ENCODE measurements around the gene RASSF5.
A peak's percentile ranks its signal among the peaks of the same experiment; 100 is the strongest.

Gene RASSF5

DNA sequence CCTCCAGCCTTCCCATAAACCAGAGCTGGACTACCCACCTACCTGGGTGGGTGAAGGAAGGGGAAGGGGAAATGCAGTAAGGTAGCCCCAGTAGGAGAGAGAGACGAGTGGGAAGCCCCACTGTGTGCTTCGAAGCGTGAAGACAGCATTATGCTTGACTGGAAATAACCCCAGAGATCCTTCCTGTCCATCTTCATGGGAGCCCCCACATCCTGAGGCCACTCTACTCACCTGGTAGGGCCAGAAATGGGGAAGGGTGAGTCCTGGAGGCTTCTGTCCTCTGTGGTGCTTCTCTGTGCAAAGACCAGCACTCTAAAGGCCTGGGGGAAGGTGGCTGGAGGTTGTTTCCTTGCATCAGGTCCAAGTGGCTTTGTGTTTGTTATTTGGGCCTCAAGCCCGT lies 10.0 kb upstream of the RASSF5 start:
- DNase-seq (ENCODE audit: low read depth in 3 of 3) = no peak

- DNase-seq (ENCODE audit: low read depth in 3 of 3) = no peak
Observed at GRCh38 chr1:206497774-206498173, 9.6 kb upstream of the RASSF5 start.

DNA sequence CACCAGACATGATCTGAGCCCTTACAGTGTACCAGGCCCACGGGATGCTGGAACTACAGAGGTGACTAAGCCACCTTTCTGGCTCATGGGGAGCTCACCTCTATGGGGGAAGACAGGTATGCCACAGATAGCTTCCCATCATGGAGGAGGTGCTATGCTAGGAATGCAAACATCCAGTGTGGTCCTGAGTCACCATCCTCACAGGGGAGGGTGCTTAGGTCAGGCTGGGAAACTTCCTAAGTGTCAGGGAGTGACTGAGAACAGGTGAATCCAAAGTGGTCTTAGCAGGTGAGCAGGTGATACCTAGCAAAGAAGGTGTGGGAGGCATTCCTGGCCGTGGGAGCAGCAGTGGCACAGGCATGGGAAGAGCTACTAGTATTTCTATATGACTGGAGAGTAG lies 8.6 kb upstream of the RASSF5 start:
- DNase-seq (ENCODE audit: low read depth in 3 of 3) = no peak

- no peak for DNase-seq (ENCODE audit: low read depth in 3 of 3)
Observed at GRCh38 chr1:206500046-206500445, 7.3 kb upstream of the RASSF5 start.

- no peak for DNase-seq (ENCODE audit: low read depth in 3 of 3)
Observed at GRCh38 chr1:206501881-206502280, 5.5 kb upstream of the RASSF5 start.

DNA sequence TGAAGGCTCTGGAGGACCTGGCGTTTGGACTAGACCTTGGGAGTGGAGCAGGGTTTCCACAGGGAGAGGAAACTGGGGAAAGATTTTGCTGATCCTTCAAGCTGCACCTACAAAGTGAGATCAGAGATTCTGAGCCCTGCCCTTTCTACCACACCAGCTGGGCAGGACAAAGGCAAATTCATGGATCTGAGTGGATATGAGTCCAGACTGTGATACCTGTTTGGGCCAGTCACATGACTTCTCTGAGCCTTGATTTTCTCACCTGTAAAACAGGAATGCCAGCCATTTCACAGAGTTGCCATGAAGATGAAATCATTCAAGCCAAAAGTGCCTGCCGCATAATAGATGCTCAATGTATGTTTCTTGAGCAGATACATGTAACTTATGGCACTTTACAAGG lies 4.9 kb upstream of the RASSF5 start:
- DNase-seq (ENCODE audit: low read depth in 3 of 3) = no peak

DNA sequence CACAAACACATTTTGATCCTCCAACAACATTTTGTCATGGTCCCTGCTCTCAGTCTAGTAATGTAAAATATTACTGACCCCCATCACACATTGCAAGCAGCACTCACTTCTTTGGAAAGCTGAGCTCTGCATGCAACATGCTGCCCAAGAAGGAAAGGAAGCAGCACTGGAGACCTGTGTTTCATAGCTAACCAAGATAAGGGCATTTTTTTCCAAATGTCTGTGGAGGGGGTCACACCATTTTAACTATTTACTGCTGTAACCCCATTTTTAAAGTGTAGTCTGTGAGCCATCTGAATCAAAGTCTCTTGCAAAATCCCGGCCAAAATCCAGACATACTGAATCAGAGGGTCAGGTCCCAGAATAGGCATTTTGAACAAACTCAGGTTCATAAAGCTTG lies 4.5 kb upstream of the RASSF5 start:
- no peak for DNase-seq (ENCODE audit: low read depth in 3 of 3)

GRCh38 chr1:206503591-206504362 lies 3.6 kb upstream of the RASSF5 start:
- peak in 1 of 3 experiments; percentile 10 for DNase-seq (ENCODE audit: low read depth in 3 of 3)

DNA sequence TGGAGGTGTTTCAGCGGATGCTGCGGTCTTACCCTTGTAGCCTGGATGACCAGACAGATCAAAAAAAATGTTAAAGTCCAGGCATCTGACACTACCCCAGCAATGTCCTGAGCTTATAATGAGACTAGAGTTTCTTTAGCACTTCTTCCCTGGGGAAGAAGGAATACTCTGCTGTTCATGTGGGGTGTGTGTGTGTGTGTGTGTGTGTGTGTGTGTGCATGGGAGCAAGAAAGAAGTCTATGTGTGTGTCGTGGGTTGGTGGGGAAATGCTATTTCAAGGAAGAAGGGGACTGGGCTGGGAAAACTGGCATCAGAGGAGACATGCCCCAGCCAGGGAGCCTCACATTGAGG lies 3.0 kb upstream of the RASSF5 start:
- no peak for DNase-seq (ENCODE audit: low read depth in 3 of 3)

- no peak for DNase-seq (ENCODE audit: low read depth in 3 of 3)
Observed at GRCh38 chr1:206505702-206506355, 1.5 kb upstream of the RASSF5 start.

GRCh38 chr1:206506405-206507283 lies 687 bp upstream of the RASSF5 start:
- no peak for DNase-seq (ENCODE audit: low read depth in 3 of 3)

GRCh38 chr1:206508130-206508889 lies 979 bp downstream of the RASSF5 start:
- DNase-seq (ENCODE audit: low read depth in 3 of 3) = no peak

GRCh38 chr1:206508956-206509355 lies 1.6 kb downstream of the RASSF5 start:
- no peak for DNase-seq (ENCODE audit: low read depth in 3 of 3)

GRCh38 chr1:206509612-206510257 lies 2.4 kb downstream of the RASSF5 start:
- no peak for DNase-seq (ENCODE audit: low read depth in 3 of 3)

DNA sequence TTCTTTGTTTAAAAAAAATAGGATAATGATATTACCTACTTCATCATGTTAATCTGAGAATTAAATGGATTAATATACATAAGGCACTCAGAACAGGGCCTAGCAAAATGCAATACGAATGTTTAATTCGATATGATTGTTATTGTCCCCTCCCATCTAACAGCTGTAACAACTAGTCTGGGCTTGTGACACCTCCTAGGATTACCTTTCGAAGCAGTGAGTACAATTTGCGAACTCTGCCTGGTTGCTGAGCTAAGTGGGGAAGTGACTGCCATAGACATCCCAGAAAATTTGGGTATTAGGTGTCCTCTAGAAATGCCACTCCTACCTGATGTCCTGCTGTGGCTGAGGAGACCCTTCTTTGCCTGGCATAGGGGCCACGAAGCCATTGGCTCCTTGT lies 3.0 kb downstream of the RASSF5 start:
- DNase-seq (ENCODE audit: low read depth in 3 of 3) = no peak

DNA sequence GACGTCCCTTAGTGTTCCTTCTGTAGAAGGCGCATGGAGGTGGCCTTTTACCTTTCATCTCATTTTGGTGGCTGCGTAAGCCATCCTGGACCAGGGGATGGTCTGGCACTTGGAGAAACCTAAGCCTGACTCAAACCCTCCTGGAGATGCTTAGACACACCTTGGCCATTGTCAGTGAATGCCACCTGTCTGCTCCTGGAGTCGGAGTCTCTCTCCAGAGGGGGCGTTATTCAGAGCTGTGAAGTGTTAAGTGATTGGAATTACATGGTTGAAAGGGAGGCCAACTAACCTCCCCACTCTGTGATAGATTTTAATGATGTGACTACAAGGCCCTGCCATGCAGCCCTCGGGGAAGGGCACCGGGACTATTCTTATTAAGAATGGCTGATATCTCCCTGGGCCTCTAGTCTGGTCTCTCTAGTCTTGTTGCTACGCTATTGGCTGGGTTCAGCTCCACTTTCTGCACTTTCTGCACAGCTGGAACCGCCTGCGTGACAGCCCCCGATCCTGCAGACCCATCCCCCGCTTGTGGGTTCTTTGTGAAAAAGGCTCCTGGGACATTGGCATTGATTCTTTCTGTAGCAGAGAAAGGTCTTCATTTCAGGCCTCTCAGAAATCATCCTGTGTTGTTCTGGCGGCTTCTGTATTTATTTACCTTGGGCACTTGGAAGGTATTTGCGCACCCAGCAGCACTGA lies 4.2 kb downstream of the RASSF5 start:
- DNase-seq (ENCODE audit: low read depth in 3 of 3) = no peak

DNA sequence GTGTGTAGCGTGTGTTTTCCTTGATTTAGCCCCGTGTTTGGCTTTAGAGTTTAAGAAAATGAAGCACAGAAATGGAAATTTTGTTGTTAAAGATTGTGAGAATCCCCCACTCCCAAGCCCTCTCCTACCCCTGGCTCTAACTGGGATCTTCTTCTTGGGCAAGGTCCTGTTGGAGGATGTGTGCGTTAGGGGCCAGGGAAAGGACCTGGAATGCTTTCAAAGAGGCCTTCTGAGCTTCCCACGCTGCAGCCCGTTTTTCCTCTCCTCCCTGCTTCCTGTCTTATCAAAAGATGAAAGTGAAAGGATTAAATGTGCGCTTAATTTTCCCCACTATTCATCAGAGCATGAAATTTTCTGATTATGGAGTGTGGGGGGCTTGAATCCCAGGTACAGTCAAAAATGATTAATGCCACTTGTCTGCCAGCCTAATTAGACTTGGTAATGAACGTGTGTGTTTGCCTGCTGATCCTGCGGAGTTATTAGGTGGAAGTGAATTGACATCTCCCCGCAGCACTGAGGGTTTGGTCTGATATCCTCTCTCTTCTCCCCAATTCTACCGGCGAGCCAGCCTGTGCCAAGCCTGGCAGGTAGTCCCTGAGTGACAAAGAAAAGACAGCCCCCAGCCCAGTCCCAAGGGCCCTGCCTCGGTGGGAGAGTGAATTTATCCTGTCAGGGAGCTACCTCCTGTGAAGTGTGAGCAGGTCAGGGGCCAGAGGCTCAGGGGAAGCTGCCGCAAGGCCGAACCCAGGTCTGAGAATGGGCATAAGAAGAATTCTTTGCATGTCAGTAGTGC lies 4.9 kb downstream of the RASSF5 start:
- DNase-seq (ENCODE audit: low read depth in 3 of 3) = no peak

GRCh38 chr1:206512851-206513180 lies 5.5 kb downstream of the RASSF5 start:
- DNase-seq (ENCODE audit: low read depth in 3 of 3) = no peak

DNA sequence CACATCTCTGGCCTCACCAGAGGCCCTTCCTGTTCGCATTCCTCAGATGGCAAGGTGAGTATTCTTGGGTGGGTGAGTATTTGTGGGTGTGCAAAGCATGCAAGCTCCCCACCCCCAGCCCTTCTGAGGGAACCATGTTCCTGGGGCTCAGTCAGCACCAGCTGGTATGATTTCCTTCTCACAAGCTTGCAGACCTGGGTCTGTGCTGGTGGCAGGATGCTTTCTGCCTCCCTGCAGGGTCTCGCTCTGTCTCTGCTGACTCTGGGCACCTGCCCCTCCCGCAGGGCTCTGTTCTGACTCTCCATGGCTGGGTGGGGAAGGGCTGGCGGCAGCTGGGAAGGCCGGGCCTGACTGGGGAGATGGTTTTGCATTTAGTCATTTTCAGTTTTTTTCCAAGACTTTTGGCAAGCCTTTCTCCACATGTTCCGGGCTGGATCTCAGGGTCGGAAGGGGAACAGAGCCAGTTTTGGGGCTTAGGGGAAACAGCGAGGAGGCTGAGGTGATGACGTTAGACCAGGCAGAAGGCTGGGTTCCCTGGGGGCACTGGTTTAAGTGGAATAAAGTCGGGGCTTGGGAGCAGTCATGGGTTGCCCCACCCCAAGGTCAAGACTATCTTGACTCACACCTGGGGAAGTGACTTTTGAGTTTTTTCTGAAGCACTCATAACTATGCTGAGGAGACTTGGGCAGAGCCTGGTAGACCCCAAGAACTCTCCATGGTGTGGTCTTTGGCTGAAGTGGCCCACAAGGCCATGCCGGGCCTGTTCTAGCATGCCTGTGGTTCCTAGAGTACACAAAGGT lies 6.2 kb downstream of the RASSF5 start:
- no peak for DNase-seq (ENCODE audit: low read depth in 3 of 3)
